ENCODE results near the gene EEPD1.

EEPD1 gene

DNA sequence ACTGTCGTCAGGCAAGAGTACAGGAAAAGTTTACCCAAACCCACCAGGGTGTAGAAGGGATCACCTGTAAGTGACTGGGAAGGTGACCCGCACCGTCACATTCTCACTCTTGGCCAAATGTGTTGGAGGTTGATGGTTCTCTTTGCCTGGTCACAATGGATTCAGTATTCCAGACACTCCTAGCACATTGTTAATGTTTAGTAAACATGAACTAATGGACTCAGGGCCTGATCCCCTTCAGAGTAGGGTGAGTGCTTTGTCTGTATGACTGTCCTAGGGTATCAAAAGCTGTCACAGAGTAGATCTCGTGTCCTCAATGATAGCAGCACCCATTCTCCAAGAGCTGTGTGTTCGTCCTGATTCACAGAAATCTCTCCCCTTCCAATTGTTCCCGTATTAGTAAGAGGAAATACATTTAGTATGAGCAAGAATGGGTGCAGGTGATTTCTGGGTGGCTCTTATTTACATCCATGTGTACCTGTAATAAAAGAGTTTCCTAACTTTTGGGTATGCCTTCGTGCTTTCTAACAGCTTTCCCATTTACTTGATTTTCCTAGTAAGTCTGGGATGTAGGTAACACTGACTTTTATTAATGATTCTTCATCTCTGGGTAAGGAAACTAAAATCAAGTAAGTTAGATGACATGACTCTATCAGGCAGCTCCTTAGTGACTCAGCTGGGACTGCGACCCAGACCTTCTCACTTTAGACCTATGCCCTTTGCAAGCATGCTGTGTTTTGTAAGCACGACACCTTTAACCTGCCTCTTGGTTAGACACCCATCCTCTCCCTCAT lies 4.7 kb downstream of the EEPD1 start:
- DNase-seq, result no peak

DNA sequence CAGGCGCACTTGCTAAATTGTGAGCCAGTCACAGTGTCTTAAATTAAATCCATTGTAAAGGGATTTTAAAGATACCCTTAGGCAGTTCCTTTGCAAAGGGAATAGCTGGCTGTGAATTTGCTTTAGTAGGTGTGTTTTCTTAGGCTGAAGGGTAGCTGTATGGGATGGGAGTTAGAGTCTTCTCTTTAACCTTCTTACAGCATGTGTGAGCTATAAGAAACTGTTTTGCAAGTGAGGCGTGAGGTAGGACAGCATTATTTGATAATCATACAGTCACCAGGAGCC lies 5.2 kb downstream of the EEPD1 start:
- DNase-seq, result no peak

DNA sequence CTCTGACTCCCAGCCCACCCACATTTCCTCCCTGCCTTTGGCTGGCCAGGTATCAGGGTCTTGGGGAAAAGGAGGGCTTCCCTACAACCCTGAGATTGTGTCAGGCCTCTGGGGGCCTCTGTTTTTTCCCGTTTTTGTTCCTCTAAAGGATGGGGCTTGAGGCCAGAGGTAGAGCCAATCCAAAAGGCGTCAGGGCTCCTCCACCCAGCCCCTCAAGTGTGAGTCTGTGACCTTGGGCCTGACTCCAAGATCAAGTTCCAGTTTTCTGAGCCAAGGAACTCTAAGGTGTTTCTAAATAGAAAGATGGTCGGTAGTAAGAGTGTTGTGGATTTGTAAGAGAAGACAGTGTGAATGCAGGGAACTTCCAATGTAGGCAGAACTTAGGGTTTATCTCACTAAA lies 6.6 kb downstream of the EEPD1 start:
- no peak for DNase-seq

DNA sequence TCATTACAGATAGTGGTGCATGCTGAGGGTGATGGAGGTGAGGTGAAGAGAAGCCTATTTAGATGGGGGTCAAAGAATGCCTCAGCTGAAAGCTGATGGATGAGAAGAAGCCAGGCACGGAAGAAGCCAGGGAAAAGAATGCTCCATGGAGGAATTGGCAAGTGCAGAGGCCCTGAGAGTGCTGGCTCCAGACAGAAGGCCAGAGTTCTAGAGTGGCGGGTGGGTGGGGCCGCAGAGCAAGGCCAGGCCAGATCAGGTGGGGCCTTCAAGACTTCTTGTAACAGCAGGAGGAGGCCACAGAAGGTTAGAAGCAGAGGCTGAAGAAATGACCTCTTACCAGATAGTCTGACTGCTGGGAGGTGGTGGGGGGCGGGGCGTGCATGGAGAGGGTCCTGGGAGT lies 7.3 kb downstream of the EEPD1 start:
- no peak for DNase-seq

DNA sequence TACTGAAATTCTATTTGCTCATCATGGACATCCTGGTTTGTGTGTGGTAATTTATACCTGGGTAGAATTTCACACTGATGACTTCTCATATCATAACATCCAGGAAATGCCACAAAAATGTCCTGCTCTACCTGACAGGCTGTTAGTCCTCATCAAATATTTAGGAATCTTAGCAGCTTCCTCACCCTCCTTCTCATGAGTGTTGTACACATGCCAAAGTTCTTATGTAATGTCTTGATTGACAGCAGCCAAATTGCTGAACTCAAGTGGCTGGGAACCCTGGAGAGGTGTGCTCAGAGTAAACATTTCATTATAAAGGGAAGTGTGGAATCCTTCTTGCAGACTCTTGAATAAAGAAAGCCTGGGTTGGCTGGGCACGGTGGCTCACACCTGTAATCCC lies 8.9 kb downstream of the EEPD1 start:
- peak; percentile 26 for DNase-seq

DNA sequence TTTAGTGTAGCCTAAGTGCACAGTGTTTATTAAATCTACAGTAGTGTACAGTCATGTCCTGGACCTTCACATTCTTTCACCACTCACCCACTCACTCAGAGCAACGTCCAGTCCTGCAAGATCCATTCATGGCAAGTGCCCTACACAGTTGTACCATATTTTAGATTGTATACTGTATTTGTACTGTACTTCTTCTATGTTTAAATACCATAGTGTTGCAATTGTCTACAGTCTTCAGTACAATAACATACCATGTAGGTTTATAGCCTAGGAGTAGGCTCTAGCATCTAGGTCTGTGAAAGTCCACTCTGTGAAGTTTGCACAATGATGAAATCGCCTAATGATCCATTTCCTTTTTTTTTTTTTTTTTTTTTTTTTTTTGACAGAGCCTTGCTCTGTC lies 12.0 kb downstream of the EEPD1 start:
- DNase-seq, result no peak

DNA sequence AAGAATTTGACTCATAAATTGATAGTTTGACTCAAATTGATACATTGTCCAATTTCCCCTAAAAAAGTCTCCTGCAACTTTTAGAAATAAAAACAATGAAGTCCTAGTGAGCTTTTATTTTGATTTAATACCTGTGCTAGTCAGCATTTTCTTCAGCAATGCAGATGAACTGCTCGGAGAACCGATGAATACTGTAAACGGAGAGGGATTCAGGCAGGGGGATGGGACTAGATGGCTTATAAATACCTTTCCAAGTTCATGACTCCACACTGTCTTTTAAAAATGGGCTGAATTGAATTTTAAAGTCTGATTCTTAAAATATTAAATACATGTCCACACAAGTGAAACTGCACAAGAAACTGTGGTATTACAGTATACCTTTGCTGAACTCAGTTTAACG lies 12.7 kb downstream of the EEPD1 start:
- no peak for DNase-seq

DNA sequence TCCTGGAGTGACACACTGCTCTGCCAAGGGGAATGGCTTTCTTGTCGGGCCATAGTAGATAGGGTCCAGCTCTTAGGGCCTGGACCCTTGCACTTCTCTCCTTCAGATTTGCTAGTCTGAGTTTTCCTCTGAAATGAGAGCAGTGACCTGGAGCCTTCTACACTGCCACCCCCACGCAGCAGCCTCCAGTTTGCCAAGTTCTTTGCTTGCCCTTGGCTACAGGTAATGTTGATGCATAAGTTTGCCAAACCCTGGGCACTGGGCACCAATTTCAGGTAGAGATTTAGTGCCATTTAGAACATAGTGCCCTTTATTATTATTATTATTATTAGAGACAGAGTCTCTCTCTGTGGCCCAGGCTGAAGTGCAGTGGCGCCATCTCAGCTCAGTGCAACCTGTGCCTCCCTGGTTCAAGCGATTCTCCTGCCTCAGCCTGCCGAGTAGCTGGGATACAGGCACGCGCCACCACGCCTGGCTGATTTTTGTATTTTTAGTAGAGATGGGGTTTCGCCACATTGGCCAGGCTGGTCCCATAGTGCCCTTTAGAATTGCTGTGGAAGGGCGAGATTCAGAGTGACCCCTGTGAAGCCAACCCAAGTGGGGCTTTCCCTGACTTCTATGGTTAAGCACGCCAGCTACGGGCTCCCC lies 14.5 kb downstream of the EEPD1 start:
- DNase-seq, result no peak

DNA sequence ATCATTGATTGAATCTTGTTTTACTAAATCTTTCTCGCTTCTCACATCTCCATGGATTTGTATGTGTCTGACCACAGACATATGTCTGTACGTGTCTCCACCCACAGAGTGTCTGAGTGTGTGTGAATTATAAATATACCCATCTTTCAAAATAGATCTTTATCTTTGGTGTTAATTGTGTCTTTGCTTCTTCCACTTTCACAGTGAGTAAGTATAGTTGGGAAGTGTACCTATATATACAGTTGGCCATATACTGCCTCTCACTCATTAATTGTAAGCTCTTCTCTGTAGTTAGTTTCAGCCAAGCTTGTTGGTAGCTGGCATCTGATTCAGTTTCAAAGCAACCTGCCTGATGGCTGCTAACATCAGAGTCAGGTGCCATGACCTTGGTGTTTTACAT lies 18.4 kb downstream of the EEPD1 start:
- DNase-seq, result no peak

DNA sequence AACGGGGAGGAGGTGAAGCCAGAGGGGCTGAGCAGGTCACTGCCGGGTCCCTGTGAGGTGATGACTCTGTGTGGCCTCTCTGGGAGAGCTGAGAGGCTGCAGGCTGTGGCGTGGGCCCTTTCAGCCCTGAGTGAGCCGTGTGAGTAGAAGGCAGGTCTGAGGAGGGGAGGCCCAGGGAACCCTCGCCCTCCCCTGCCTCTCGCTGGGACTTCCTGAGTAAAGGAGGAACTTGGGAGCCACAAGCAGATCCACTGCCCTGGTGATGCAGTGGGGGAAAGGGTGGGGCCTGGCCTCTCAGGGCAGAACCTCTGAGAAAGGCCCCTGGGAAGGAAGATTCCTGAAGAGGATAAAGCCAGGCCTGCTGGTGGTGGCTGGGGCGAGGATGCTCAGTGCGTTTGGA lies 22.8 kb downstream of the EEPD1 start:
- no peak for DNase-seq

DNA sequence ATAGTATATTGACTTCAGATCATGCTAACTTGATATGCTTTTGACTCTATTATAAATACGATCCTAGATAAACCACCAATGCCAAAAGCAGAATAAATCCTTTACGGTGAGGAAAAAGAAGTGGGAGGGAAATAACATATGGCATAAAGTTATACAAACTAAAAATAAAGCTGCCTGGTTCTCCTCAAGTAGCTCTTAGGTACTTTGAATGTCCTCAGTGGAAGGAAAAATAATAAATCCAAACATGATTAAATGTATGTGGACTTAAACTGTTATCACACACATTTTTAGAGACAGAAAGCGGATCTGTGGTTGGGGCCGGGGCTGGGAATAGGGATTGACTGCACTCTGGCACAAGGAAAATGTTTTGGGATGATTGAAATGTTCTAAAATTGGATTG lies 23.6 kb downstream of the EEPD1 start:
- DNase-seq, result no peak

DNA sequence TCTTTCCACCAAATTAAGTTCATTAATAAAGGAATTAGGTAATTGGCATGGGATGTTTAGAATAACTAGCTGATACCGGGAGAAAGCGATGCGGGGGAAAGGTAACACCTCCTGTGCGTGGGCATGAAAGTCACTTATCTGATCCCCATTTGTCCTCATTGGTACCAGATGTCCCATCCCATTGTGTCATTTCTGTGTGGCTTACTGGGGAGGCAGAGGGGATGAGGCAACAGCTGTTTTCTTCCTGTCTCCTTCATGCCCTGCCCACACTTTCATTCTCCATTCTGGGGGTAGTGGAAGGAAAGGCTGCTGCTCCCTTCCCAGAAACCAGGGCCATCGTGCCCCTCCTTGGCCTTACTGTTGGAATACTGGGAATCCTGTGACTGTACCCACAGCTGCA lies 27.1 kb downstream of the EEPD1 start:
- no peak for DNase-seq

DNA sequence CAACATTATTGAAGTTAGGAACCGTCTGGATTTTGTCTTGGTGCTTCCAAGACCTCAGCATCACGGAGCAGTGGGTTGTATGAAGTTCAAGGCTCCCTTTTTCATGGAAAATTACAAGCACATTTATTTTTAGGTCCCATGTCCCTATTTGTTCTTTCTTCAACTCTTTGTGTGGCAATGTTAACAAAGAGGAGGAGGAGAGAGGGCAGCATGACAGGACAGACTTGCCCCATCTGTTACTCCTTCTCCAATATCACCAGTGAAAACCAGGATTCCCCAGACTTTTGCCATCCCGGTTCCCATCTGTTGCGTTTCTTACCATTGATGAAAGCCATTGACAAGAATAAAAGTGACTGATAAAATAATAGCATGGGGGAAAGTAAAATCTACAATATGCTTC lies 28.6 kb downstream of the EEPD1 start:
- DNase-seq, result no peak

DNA sequence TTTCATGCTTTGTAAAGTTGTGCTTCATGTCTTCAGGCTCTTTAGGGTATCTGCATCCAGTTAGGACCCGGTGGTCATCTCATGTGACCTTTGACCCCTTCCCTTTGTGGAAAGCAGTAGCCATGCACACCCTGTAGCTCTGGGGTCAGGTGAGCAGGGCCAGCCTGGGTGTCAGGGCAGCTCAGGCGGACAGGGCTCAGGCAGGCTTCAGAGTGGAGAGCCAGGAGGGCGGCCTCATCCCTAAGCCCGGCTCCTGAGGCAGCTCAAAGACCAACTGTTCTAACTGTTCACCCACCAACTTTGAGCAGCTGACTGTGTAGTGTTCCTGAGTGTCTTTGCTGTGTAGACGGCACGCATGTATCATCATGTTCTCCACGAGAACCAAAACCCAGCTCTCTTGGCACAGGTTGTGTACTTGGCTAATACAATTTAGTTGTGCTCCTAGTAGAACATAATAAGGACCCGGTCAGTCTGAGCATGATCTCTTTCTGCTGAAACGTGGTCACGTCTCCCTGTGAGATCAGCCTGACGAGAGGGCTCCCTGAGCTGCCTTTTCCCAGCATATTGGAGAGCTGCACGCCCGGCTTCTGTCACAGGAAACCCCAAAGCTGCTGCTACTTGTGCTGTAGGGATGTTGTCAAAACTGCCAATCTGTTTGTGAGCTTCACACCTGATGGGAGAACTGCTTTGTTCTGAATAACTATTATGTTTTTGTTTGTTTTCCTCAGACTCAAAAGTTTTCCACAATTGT lies 30.0 kb downstream of the EEPD1 start:
- DNase-seq, result no peak

DNA sequence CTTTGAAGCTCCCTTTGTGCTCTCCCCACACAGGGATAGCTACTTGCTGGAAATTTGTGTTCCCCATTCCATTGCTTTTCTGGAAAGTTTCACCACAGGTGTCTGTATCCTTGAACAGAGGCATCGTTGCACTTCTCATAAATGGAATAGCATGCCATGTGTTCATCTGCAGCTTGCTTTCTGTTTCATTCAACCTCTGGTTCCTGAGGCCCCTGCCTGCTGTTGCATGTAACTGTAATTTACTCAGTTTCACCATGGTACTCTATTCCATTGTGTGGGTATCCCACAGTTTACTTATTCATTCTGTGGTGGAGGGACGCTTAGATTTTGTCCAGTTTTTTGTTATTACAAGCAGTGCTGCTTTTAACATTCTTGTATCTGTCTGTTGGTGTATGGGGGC lies 32.0 kb downstream of the EEPD1 start:
- DNase-seq, result no peak

DNA sequence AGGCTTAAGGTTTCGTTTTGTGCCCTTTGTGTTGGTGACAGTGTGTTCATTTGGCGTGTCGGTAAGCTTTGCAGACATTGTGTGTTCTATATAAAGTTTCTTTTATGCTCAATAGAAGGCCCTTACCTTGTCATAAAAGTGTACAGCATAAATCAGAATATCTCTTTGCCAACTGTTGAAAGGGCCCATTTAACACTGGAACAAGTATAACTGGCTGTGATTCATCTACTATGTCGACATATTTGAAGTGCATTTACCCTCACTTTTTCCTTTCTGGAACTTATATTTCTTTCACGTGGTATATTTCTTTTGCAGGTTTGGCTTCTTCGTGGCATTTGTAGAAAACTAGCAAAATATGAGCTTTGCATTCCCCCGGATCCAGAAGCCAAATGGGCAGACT lies 32.7 kb downstream of the EEPD1 start:
- DNase-seq, result no peak

DNA sequence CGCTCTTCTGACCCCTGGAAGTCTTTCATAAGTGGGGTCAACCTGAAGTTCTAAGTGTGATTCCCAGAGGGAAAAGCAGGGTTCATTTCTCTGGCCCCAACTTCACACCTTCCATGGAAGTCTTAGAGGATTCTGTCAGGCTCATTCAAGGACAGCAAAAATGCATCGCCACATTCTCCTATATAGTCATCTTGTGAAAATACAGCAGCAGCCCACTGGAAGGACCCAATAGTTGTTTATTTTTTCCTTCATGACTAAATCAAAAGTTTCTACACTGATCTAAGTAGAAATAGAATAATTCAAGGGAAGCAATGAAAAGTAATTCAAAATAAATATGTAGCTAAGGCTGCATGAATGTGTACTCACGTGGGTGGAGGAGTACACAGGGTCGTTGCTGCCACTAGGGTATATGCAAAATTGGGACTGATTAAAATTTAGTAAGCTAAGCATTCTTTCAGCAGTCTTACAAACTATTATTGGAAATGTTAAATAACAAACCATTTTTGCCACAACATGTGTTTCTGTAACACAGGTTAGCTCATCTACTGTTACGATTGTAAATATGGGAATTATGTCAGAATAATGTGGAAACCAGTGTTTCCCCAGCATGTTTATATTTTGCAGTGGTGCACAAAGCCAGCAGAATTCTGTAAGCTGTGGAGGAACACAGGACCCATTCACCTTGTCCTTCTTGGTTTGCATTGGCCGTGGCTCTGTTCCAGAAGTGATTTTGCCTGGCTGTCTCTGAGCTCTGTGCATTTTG lies 33.5 kb downstream of the EEPD1 start:
- DNase-seq, result no peak

DNA sequence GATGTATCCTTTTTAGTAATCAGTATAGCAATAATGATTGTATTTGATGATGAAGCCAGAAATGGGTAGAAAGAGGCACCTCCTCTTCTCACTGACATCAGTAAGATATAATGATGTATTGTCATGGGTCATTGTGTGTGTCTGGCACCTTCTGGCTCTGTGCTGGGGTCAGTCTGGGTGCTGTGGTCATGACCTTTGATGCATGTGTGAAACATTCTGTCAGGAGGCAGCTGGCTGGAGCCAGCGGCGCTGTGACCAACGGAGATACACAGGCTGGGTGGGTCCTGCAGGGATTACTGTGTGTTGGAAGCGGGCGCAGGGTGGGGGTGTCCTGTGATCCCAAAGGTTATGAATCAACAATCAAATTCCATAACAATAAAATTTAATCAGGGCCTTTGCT lies 35.2 kb downstream of the EEPD1 start:
- DNase-seq, result no peak

DNA sequence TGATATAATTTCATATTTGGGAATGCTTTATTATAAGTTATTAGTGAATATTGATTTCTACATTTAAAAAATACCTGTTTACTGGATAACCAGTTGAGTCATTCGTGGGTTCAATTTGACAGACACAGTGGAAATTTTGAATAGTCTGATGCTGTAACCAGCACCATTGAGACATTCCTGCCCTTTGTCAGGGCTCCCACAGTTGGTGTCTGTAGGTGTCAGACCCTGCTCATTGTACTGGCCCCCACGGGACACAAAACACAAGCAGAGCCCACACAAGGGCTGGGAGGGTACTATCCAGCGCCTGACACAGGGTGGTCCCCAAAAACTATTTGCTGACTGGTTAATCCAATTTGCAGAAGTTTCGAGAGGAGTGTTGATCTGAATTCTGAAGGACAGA lies 35.9 kb downstream of the EEPD1 start:
- no peak for DNase-seq

DNA sequence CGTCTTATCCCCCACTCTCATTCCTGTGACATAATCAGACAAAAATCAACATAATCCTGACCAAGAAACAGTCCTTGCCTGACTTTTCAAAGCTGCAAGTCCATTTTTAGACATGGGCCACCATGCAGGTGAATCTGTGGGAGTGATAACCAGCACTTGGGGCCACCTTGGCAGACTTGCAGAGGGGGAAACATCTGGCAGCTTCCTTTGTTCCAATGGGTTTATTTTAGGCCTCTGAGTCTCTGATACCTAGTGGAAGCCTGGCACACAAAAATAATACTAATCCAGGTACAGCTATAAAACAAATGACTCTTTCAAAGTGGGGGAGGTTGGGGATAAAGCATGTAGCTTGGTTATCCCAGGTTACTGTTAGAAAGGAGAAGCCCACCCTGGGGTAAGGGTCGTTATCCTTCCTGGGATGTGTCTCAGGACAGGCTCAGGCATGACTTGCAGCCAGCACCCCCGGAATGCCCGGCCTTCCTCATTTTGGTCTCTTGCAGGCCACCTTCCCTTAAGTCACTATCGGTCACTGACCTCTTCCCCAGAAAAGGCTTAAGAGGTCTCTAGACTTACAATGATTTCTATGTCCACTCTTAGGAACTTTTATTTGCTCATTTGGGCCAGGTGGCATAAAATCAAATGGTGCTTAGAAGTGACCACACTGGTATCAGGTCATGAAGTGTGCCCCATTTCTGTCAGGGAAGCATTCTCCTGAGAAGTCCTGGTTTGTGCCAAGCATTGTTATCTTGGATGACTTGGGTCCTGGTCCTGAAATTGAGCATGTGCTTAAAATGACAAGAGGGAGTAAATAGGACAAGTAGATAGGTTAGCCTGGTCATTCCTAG lies 37.6 kb downstream of the EEPD1 start:
- DNase-seq, result no peak

DNA sequence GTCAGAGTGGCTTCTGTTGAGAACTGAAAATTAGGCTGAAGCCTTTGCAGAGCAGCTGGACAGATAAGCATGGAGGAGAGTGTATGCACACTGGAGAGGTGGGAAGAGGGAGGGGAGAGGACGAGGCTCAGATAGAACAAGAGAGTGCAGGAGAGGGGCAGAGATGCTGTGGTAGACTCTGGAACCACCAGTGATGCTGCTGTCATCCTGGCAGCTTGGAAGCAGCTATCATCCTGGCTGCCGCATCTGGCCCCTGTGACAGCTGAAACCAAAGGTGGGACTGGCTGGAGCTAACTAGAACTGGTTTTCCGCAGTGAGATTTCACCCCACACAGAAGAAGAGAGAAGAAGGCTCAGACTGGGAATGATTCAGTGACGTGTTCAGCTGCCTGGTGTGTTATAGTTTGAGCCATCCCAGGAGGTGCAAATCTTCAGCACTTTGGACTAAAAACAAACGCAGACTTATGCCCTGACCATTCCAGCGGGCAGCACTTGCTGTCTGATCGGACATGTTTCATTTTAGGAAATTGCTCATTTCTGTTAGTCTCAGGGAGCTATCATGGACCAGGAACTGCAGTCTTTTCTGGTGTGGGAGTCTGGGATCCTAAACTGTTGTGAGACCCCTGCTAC lies 38.4 kb downstream of the EEPD1 start:
- DNase-seq, result peak; percentile 24
